ENCODE measurements around the gene AP5M1.
"Not testable (repeated sequence)": the region's sequence is repeated elsewhere in the genome, so short reads cannot be mapped to it uniquely, and the experiment has no call there.

Gene AP5M1

DNA sequence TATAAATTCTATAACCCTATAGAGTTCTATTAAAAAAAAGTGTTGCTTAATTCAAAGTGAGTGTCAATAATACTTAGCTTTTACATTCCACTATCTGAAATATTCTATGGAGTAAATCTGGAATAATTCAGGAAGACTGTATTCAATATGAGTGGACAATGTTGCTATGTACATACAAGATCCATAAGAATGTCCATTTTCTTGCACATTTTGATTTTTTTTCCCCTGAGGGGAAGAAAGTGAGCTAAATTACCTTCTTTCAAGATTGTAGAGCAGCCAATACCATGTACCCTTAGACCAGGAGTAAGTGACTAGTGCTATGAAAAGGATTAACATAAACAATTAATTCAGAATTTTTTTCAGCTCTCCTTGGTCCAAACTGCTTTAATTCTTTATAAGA is 25.5 kb upstream of the AP5M1 start:
- no peak for TF ChIP-seq CTCF (IDR thresholded peaks at IDR 0.05; ENCODE audit: poor library complexity, severe bottlenecking)
- ATAC-seq (ENCODE audit: low read depth) (no peak), DNase-seq (ENCODE audit: low spot score) (no peak)
- Histone ChIP-seq H3K27ac (ENCODE audit: poor library complexity, severe bottlenecking) (no peak overlapping the region), H3K36me3 (ENCODE audit: low read depth) (peaks cover 72% of the 10 kb centered on the region), H3K4me3 (ENCODE audit: severe bottlenecking) (no peak overlapping the region), H3K27me3 (ENCODE audit: insufficient read depth, poor library complexity, severe bottlenecking) (no peaks in the 10 kb centered on the region), H3K9me3 (ENCODE audit: severe bottlenecking) (no peaks in the 10 kb centered on the region), H3K4me1 (ENCODE audit: insufficient read depth, poor library complexity, severe bottlenecking) (peaks cover 9% of the 10 kb centered on the region)

DNA sequence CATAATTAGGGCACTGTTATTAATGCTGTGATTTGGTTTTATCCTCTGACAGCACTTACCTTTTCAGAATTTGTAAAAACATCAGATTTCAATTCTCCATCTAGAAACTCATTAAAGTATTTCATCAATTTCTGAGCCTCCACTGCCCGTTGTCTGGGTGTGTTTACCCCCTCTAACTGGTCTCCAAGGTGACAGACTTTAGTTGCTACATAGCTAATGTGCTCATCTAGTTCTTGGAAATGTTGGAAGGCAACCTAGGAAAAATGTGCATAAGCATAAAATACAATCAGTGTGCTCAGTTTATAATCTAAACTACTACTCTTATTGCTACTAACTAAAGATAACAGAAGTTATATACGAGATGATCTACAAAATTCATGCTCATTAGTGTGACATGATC is 24.7 kb upstream of the AP5M1 start:
- ATAC-seq (ENCODE audit: low read depth) (no peak), DNase-seq (ENCODE audit: low spot score) (no peak)
- no peaks in the 10 kb centered on the region for H3K27me3 ChIP-seq (ENCODE audit: insufficient read depth, poor library complexity, severe bottlenecking)
- TF ChIP-seq CTCF (IDR thresholded peaks at IDR 0.05; ENCODE audit: poor library complexity, severe bottlenecking) = no peak
- peaks cover 68% of the 10 kb centered on the region for H3K36me3 ChIP-seq (ENCODE audit: low read depth)
- no peaks in the 10 kb centered on the region for H3K9me3 ChIP-seq (ENCODE audit: severe bottlenecking)
- no peak overlapping the region for H3K27ac ChIP-seq (ENCODE audit: poor library complexity, severe bottlenecking)
- H3K4me1 ChIP-seq (ENCODE audit: insufficient read depth, poor library complexity, severe bottlenecking) = peaks cover 9% of the 10 kb centered on the region
- no peak overlapping the region for H3K4me3 ChIP-seq (ENCODE audit: severe bottlenecking)

GRCh38 chr14:57245941-57246340 is 22.8 kb upstream of the AP5M1 start:
- no peak overlapping the region for H3K4me3 ChIP-seq (ENCODE audit: severe bottlenecking)

DNA sequence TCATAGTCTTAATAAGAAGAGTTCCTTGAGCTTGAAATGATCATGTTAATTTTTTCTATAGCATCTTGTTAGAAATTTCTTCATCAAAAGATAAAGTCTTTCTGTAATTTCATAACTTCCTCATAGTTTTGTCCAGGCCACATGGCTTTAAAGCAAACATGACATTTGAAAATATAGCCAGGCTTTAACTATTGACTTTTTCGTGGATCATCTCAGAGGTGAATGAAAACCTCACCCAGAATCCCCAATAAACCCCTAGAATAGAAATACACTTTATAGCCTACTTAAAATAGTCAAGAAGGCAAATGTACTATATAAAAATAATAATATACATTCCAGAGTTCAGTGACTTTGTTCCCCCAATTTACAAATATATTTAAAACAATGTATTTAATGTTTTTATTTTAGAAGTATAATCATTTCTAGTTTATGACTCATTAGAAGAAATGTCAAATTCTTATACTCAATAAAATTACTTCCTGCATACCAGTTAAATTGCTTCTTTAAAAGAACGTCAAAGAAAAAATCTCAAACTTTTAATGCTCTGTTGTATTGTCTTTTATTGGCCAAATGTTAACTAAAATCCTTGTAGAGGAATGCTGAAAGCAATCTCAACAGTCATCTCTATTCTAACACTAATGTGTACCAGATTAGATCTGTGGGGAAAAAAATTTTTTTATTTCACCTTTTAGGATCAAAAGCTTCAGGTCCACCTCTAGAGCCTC is 21.7 kb upstream of the AP5M1 start:
- no peak for TF ChIP-seq CTCF (IDR thresholded peaks at IDR 0.05; ENCODE audit: poor library complexity, severe bottlenecking)
- Histone ChIP-seq H3K27ac (ENCODE audit: poor library complexity, severe bottlenecking) (peak overlapping the region; percentile 10), H3K9me3 (ENCODE audit: severe bottlenecking) (no peaks in the 10 kb centered on the region), H3K4me1 (ENCODE audit: insufficient read depth, poor library complexity, severe bottlenecking) (peaks cover 9% of the 10 kb centered on the region), H3K4me3 (ENCODE audit: severe bottlenecking) (no peak overlapping the region), H3K27me3 (ENCODE audit: insufficient read depth, poor library complexity, severe bottlenecking) (no peaks in the 10 kb centered on the region), H3K36me3 (ENCODE audit: low read depth) (peaks cover 58% of the 10 kb centered on the region)
- DNase-seq (ENCODE audit: low spot score) (no peak), ATAC-seq (ENCODE audit: low read depth) (no peak)

More at GRCh38 chr14:57245941-57246340, 22.8 kb upstream of the AP5M1 start:
- TF ChIP-seq CTCF (IDR thresholded peaks at IDR 0.05; ENCODE audit: poor library complexity, severe bottlenecking) = no peak
- Histone ChIP-seq H3K27ac (ENCODE audit: poor library complexity, severe bottlenecking) (no peak overlapping the region), H3K36me3 (ENCODE audit: low read depth) (peaks cover 63% of the 10 kb centered on the region), H3K27me3 (ENCODE audit: insufficient read depth, poor library complexity, severe bottlenecking) (no peaks in the 10 kb centered on the region), H3K9me3 (ENCODE audit: severe bottlenecking) (no peaks in the 10 kb centered on the region), H3K4me1 (ENCODE audit: insufficient read depth, poor library complexity, severe bottlenecking) (peaks cover 9% of the 10 kb centered on the region)
- DNase-seq (ENCODE audit: low spot score) (no peak), ATAC-seq (ENCODE audit: low read depth) (no peak)

DNA sequence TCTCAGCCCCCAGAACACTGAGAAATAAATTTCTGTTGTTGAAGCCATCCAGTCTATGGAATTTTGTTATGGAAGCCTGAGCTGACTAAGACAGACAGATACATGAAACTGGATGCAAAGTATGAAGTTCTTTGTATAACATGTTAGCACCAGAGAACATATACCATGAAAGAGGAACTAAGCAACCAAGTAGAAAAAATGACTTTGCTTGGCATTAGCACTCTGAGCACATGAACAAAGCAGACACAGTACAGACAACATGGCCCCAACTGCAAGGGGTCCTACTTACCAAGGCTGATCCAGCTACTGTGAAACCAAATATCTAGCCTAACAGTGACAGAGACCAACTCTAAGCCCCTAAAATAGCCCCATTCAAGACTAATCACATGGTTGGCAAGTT is 13.9 kb upstream of the AP5M1 start:
- ATAC-seq (ENCODE audit: low read depth) = no peak
- H3K27ac ChIP-seq (ENCODE audit: poor library complexity, severe bottlenecking) = no peak overlapping the region
- no peak overlapping the region for H3K4me3 ChIP-seq (ENCODE audit: severe bottlenecking)
- H3K36me3 ChIP-seq (ENCODE audit: low read depth) = peaks cover 10% of the 10 kb centered on the region
- TF ChIP-seq CTCF (IDR thresholded peaks at IDR 0.05; ENCODE audit: poor library complexity, severe bottlenecking) = no peak
- no peak for DNase-seq (ENCODE audit: low spot score)
- no peaks in the 10 kb centered on the region for H3K27me3 ChIP-seq (ENCODE audit: insufficient read depth, poor library complexity, severe bottlenecking)
- H3K9me3 ChIP-seq (ENCODE audit: severe bottlenecking) = no peaks in the 10 kb centered on the region
- H3K4me1 ChIP-seq (ENCODE audit: insufficient read depth, poor library complexity, severe bottlenecking) = no peaks in the 10 kb centered on the region

DNA sequence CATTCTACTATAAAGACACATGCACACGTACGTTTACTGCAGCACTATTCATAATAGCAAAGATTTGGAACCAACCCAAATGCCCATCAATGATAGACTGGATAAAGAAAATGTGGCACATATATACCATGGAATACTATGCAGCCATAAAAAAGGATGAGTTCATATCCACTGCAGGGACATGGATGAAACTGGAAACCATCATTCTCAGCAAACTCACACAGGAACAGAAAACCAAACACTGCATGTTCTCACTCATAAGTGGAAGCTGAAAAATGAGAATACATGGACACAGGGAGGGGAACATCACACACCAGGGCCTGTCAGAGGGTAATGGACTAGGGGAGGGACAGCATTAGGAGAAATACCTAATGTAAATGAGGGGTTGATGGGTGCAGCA is 10.6 kb upstream of the AP5M1 start:
- ATAC-seq (ENCODE audit: low read depth) = not testable (repeated sequence)

More for the DNA sequence above, 10.6 kb upstream of the AP5M1 start:
- H3K36me3 ChIP-seq (ENCODE audit: low read depth) = peaks cover 10% of the 10 kb centered on the region
- H3K4me3 ChIP-seq (ENCODE audit: severe bottlenecking); DNase-seq (ENCODE audit: low spot score); H3K9me3 ChIP-seq (ENCODE audit: severe bottlenecking); H3K27me3 ChIP-seq (ENCODE audit: insufficient read depth, poor library complexity, severe bottlenecking); H3K4me1 ChIP-seq (ENCODE audit: insufficient read depth, poor library complexity, severe bottlenecking); H3K27ac ChIP-seq (ENCODE audit: poor library complexity, severe bottlenecking): not testable (repeated sequence)
